GM19395 (cell line): ENCODE results near the gene ASCL5.

Experiments used
- ATAC-seq: cut with Tn5 transposase; IDR thresholded peaks from one replicate; pipeline ENCODE4 v1.9.1; 2021; ENCODE audit warnings: mild to moderate bottlenecking, moderate library complexity; ENCODE audit not compliant: unreplicated experiment

ASCL5 gene

DNA sequence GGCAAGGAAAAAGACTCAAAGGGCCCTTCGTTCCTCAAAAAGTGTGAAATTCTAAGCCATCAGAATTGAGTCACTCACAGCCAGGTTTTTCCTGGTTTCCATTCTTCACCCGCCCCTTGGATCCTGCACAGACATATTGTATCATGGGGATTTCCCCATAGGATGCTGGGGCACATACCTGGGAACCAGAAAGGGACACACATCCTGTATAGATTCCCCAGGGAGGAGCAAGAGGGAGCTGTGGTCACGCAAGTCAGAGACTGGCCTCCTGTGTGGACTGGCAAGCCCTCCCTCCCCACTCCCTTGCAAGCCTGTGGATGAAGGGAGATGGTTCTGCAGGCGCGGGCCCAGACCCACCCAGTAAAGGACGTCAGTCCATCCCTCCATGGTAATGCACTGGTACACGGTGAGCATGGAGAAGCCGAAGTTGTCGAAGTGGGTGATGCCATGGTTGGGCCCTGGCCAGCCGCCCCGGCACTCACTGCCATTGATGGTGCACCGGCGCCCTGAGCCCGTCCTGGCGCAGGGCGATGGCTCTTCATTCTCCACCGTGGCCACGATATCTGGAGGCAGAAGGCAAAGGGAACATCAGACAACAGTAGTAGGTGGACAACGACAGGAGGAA is 38.0 kb downstream of the ASCL5 start:
- ATAC-seq: no peak

GRCh38 chr1:201088395-201088794 is 38.6 kb downstream of the ASCL5 start:
- ATAC-seq: no peak

DNA sequence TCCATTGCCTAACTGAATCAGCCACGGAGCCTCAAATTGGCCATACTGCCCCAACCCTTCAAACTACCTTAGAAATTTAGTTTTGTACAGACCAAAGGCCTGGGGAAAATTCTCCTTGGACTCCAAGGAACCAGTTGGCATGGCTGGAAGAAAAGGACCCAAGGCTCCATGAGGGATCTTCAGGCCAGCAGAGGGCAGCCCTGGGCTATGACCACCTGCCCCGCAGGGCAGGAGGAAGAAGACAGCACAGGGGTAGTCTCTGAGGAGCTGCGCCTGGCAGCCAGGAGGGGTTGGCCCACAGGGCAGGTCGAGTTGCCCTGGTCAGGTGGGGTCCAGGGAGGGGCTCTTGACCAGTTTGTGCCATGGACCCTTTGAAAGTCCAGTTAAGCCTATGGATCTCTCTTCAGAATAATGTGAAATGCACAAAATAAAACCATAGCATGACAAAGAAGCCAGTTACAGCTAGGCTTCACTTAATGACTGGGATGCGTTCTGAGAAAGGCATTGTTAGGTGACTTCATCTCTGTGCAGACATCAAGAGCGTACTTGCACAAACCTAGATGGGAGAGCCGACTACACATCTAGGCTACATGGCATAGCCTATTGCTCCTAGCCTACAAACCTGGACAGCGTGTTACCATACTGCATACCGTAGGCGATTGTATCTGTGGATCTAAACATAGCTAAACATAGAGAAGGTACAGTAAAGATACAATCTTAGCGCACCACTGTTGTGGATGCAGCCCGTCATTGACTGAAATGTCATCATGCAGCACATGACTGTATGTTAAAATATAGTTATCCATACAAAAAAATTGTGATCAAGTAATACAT is 40.9 kb downstream of the ASCL5 start:
- ATAC-seq: no peak

DNA sequence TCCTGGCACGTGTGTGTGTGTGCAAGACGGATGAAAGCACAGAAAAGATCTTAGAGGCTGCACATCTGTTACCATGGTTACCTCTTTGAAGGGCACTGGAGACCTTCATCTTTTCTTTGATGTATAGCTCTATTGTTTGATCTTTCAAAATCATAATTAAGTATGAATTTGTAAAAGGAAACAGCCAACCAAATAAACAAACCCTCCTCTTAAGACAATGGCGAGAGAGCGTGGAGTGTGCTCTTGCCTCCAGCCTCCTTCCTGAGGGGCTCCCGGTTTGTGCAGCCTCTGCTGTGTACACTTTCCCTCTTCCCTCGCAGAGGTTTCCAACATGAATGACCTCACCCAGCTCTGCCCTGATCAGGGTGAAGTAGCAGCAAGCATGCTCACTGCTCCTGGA is 42.7 kb downstream of the ASCL5 start:
- ATAC-seq: no peak

- ATAC-seq: no peak
Measured at GRCh38 chr1:201083741-201084140, 43.2 kb downstream of the ASCL5 start.

GRCh38 chr1:201080135-201080534 is 46.8 kb downstream of the ASCL5 start:
- no peak for ATAC-seq

GRCh38 chr1:201077736-201078135 is 49.2 kb downstream of the ASCL5 start:
- no peak for ATAC-seq

DNA sequence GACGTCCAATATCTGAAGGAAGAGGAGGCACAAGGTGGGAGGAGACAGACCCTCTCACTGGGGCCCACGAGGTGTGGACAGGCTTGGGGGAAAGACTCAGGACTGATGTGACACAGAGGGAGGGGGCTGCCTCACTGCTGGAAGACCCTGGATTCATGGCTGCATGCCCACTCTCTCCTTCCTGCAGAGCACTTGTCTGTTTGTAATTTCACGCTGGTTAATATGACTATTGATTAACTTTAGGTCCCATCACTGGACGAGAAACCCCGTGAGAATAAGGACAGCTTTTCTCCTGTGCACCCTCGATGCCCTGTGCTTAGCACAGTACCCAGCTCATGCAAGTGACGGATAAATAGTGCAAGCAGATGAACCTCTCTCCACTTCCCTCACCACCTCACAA is 49.9 kb downstream of the ASCL5 start:
- no peak for ATAC-seq

GRCh38 chr1:201076092-201076491 is 50.9 kb downstream of the ASCL5 start:
- no peak for ATAC-seq

GRCh38 chr1:201074018-201074417 is 53.0 kb downstream of the ASCL5 start:
- ATAC-seq: no peak

DNA sequence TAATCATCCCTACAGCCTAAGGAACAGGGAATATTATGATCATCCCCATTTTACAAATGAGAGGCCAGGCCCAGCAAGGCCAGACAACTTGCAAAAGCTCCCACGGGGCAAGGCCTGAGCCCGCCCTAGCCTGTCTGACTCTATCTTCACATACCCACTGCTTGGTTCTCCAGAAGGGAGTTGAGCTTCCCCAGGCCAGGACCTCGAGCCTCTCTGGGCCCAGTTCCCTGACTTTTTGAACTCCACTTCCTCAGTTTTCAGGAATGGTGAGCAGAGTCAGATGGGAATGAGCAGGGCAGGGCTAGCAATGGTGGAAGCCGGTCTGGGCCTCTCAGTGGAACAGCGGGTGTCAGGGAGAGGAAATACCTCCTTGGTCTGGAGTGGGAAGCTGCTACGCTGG is 54.1 kb downstream of the ASCL5 start:
- ATAC-seq: no peak

GRCh38 chr1:201072149-201072548 is 54.8 kb downstream of the ASCL5 start:
- no peak for ATAC-seq

DNA sequence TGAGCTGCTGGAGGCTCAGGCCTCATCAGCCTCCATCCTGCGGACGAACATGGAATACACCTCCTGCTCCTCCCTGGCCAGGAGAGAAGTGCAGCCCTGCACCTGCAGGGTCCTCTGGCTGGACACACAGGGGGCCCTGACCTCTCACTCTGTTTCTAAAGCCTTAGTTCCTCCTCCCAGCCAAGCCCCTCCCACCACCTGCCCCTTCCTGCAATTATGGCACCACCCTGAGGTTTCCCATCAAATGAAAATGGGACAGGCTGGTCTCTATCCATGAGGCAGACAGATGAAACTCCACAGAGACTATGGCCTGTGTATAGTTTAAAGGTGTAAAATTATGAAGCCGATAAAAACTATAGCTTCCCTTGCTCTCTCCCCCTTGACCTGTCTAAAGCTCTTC is 57.3 kb downstream of the ASCL5 start:
- ATAC-seq: no peak

- ATAC-seq: no peak
Measured at GRCh38 chr1:201068976-201069375, 58.0 kb downstream of the ASCL5 start.

DNA sequence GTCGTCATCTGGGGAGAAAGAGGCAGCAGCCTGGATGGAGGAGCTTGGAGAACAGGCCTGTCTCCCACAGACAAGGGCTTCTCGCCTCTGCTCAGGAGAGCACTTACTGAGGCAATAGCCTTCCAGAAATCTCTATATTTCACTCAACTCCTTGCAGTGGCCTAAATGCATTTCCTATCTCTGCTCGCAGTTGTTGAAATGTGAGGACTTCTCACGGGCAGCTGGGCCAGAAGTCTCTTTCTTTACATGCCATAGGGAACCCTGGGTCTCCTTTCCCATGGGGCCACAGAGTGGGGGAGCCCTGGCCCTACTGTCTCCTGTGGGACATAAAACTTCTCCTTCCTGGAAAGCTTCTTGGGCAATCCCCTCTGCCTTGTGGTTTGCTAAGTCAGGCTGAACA is 60.0 kb downstream of the ASCL5 start:
- no peak for ATAC-seq

GRCh38 chr1:201065686-201066085 is 61.3 kb downstream of the ASCL5 start:
- no peak for ATAC-seq

DNA sequence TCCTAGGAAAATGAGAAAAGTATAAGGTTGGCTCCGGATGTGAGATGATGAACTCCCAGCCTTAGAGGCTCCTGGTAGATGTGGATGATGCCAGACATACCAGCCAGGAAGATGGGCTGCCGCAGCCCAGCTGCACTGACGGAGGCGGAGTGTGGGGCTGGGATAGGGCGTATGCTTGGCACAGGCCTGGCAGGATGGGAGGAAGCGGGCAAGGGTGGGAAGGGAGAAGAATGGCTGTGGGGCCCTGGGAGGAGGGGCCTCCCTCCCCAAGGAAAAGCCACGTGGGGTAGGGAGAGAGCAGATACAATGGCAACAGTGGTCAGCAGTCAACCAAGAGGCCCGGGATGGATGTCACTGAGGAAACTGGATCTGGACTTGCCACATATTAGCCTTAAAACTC is 62.2 kb downstream of the ASCL5 start:
- ATAC-seq: no peak
